Activated CD4-positive, alpha-beta T cell treated with anti-CD3 and anti-CD28 coated beads, Interleukin-2, Interleukin-4, amounts not matched to agents 100 ng/mL and 50 ng/mL, durations not matched to agents 16 hours and 8 hours (primary cell): ENCODE results near the gene NBPF1.
"Not testable (repeated sequence)": the region's sequence is repeated elsewhere in the genome, so short reads cannot be mapped to it uniquely, and the experiment has no call there.

ENCODE experiments used
- DNase-seq: peaks from one replicate; pipeline ENCODE4 v3.0.0-alpha.2; 2020; ENCODE audit warnings: low spot score

Gene NBPF1

GRCh38 chr1:16605532-16606505 is 7.5 kb downstream of the NBPF1 start:
- DNase-seq = no peak

- DNase-seq = no peak
Observed at GRCh38 chr1:16605213-16605525, 8.2 kb downstream of the NBPF1 start.

GRCh38 chr1:16604514-16605212 is 8.7 kb downstream of the NBPF1 start:
- DNase-seq = not testable (repeated sequence)

GRCh38 chr1:16603623-16604022 is 9.7 kb downstream of the NBPF1 start:
- DNase-seq = not testable (repeated sequence)

- not testable (repeated sequence) for DNase-seq
Observed at GRCh38 chr1:16602336-16603011, 10.9 kb downstream of the NBPF1 start.

GRCh38 chr1:16600855-16601786 is 12.2 kb downstream of the NBPF1 start:
- not testable (repeated sequence) for DNase-seq

GRCh38 chr1:16599326-16599725 is 14.0 kb downstream of the NBPF1 start:
- DNase-seq = not testable (repeated sequence)

GRCh38 chr1:16595216-16595615 is 18.1 kb downstream of the NBPF1 start:
- DNase-seq = not testable (repeated sequence)

- DNase-seq = not testable (repeated sequence)
Observed at GRCh38 chr1:16591845-16592244, 21.5 kb downstream of the NBPF1 start.

- not testable (repeated sequence) for DNase-seq
Observed at GRCh38 chr1:16588081-16588480, 25.3 kb downstream of the NBPF1 start.

GRCh38 chr1:16587639-16588038 is 25.7 kb downstream of the NBPF1 start:
- not testable (repeated sequence) for DNase-seq

- DNase-seq = not testable (repeated sequence)
Observed at GRCh38 chr1:16565324-16565723, 48.0 kb downstream of the NBPF1 start.

GRCh38 chr1:16561035-16561434 is 52.3 kb downstream of the NBPF1 start:
- DNase-seq = not testable (repeated sequence)

GRCh38 chr1:16560498-16560897 is 52.9 kb downstream of the NBPF1 start:
- not testable (repeated sequence) for DNase-seq

GRCh38 chr1:16559688-16560087 is 53.7 kb downstream of the NBPF1 start:
- not testable (repeated sequence) for DNase-seq

GRCh38 chr1:16557034-16557433 is 56.3 kb downstream of the NBPF1 start:
- not testable (repeated sequence) for DNase-seq

- not testable (repeated sequence) for DNase-seq
Observed at GRCh38 chr1:16553244-16553643, 60.1 kb downstream of the NBPF1 start.

GRCh38 chr1:16550212-16550918 is 63.0 kb downstream of the NBPF1 start:
- DNase-seq = not testable (repeated sequence)

- not testable (repeated sequence) for DNase-seq
Observed at GRCh38 chr1:16549545-16549944, 63.8 kb downstream of the NBPF1 start.

- DNase-seq = not testable (repeated sequence)
Observed at GRCh38 chr1:16547502-16548241, 65.7 kb downstream of the NBPF1 start.
